Tibial nerve (tissue), 4 donors: ENCODE measurements around the gene SIGLEC15. TPM values are rescaled to one million over a fixed set of nuclear protein-coding genes. Genes with fewer than 3 reads are reported as not detected.
A peak's percentile ranks its signal among the peaks of the same experiment; 100 is the strongest.

Experiments
- DNase-seq, 2 donors: peaks; one replicate each; pipeline ENCODE4 v3.0.0-alpha.2; 2019; ENCODE audit warnings: low spot score in 2 of 2
- H3K27ac ChIP-seq, 4 donors: fragments of 200-600 bp; sonication (generic) in 3 of 4; one replicate each; pipeline ENCODE4 v1.5.1; 2017 to 2019; ENCODE audit warnings: mild to moderate bottlenecking in 1 of 4
- H3K27me3 ChIP-seq, 2 donors: fragments of 200-600 bp; sonication (generic) in 1 of 2; one replicate each; pipeline versions ENCODE4 v1.5.1 to v1.6.0; 2017 to 2019
- H3K36me3 ChIP-seq, 3 donors: fragments of 200-600 bp; sonication (generic); one replicate each; pipeline ENCODE4 v1.5.1; 2018 to 2019
- H3K4me1 ChIP-seq, 4 donors: fragments of 200-600 bp; sonication (generic) in 3 of 4; one replicate each; pipeline ENCODE4 v1.5.1; 2017 to 2019
- H3K4me3 ChIP-seq, 4 donors: fragments of 200-600 bp; sonication (generic) in 3 of 4; one replicate each; pipeline ENCODE4 v1.5.1; 2017 to 2019; ENCODE audit warnings: mild to moderate bottlenecking in 1 of 4, moderate library complexity in 1 of 4
- H3K9me3 ChIP-seq, 4 donors: fragments of 200-600 bp; sonication (generic) in 3 of 4; one replicate each; pipeline ENCODE4 v1.5.1; 2017 to 2019
- CTCF ChIP-seq, 5 experiments: fragments of 200-600 bp in 3 of 5; fragments of 450-650 bp in 2 of 5; sonication (generic) in 3 of 5; IDR thresholded peaks; one replicate each; pipeline ENCODE4 v1.5.1; 2016 to 2019; ENCODE audit warnings: antibody characterized with exemption in 5 of 5, mild to moderate bottlenecking in 3 of 5, moderate library complexity in 2 of 5
- EP300 ChIP-seq, 2 donors: sonication (generic); formaldehyde crosslinking; IDR thresholded peaks; one replicate each; pipeline ENCODE4 v1.6.1; 2017; ENCODE audit warnings: antibody characterized with exemption in 2 of 2, mild to moderate bottlenecking in 1 of 2
- POLR2A ChIP-seq, 2 donors: fragments of 450-650 bp; IDR thresholded peaks; one replicate each; pipeline ENCODE4 v1.6.1; 2017; ENCODE audit warnings: antibody characterized with exemption in 2 of 2, mild to moderate bottlenecking in 2 of 2, moderate library complexity in 2 of 2
- WGBS, 2 donors: methylation state at CpG; one replicate each; pipeline ENCODE4 v1.1.5; 2018; 5-methylcytosine and 5-hydroxymethylcytosine counted together
- total RNA-seq, 4 donors: library from RNA; depleted of rRNA; stranded (reverse); fragments of >200 nt; gene quantifications; one replicate each; pipeline ENCODE4 v1.1.0, GENCODE V29; 2016

Gene SIGLEC15
- total RNA-seq, 4 donors from 2014 or later = 4.7 TPM; not detected in 3

- Histone ChIP-seq H3K4me3 (no peak overlapping the region), H3K36me3 (peaks cover 0 to 83% (median 4%) of the 10 kb centered on the region in 3 donors), H3K4me1 (peaks cover 0 to 7% (median 0%) of the 10 kb centered on the region in 4 donors), H3K9me3 (no peaks in the 10 kb centered on the region), H3K27me3 (no peaks in the 10 kb centered on the region), H3K27ac (no peak overlapping the region)
- TF ChIP-seq EP300 (IDR thresholded peaks at IDR 0.05) = no peak
- TF ChIP-seq CTCF (IDR thresholded peaks at IDR 0.05) = peak; percentile 87 to 98 (median 96)
- peak; percentile 46 to 50 for DNase-seq
- 39 to 41% methylated on average over 17 of the region's 17 CpGs for WGBS, 2 donors
These were observed 54.5 kb downstream of the SIGLEC15 start for GRCh38 chr18:45879681-45880655.

GRCh38 chr18:45880876-45881558 is 55.5 kb downstream of the SIGLEC15 start:
- 89 to 91% methylated on average over 3 of the region's 3 CpGs for WGBS, 2 donors
- Histone ChIP-seq H3K4me3 (no peak overlapping the region), H3K36me3 (peaks cover 0 to 75% (median 0%) of the 10 kb centered on the region in 3 donors), H3K4me1 (peaks cover 0 to 7% (median 0%) of the 10 kb centered on the region in 4 donors), H3K27me3 (no peaks in the 10 kb centered on the region), H3K27ac (no peak overlapping the region), H3K9me3 (no peaks in the 10 kb centered on the region)
- no peak for DNase-seq
- no peak for TF ChIP-seq EP300 (IDR thresholded peaks at IDR 0.05)
- TF ChIP-seq POLR2A (IDR thresholded peaks at IDR 0.05) = no peak
- no peak for TF ChIP-seq CTCF (IDR thresholded peaks at IDR 0.05)

GRCh38 chr18:45887585-45887984 is 62.1 kb downstream of the SIGLEC15 start:
- H3K27me3 ChIP-seq = no peaks in the 10 kb centered on the region
- H3K36me3 ChIP-seq = peaks cover 0 to 64% (median 0%) of the 10 kb centered on the region in 3 donors
- no peaks in the 10 kb centered on the region for H3K9me3 ChIP-seq
- TF ChIP-seq POLR2A (IDR thresholded peaks at IDR 0.05) (no peak), CTCF (IDR thresholded peaks at IDR 0.05) (no peak), EP300 (IDR thresholded peaks at IDR 0.05) (no peak)
- no peaks in the 10 kb centered on the region for H3K4me1 ChIP-seq
- no peak overlapping the region for H3K27ac ChIP-seq
- no peak overlapping the region for H3K4me3 ChIP-seq
- WGBS, 2 donors = 95 to 96% methylated on average over 5 of the region's 5 CpGs
- no peak for DNase-seq

- Histone ChIP-seq H3K27ac (no peak overlapping the region), H3K4me1 (no peaks in the 10 kb centered on the region), H3K4me3 (no peak overlapping the region), H3K9me3 (no peaks in the 10 kb centered on the region), H3K27me3 (no peaks in the 10 kb centered on the region), H3K36me3 (peaks cover 0 to 54% (median 0%) of the 10 kb centered on the region in 3 donors)
- WGBS, 2 donors = 91 to 95% methylated on average over 3 of the region's 3 CpGs
- DNase-seq = no peak
- TF ChIP-seq CTCF (IDR thresholded peaks at IDR 0.05) (no peak), POLR2A (IDR thresholded peaks at IDR 0.05) (no peak), EP300 (IDR thresholded peaks at IDR 0.05) (no peak)
These were observed 64.1 kb downstream of the SIGLEC15 start for GRCh38 chr18:45889419-45890064.
